ENCODE data around the gene GRP. TPM values are rescaled to one million over a fixed set of nuclear protein-coding genes. Genes with fewer than 3 reads are reported as not detected.

The GRP gene
- total and polyA plus RNA-seq, 2 of the 4 experiments (the other 2 are of a cell fraction) = not detected

DNA sequence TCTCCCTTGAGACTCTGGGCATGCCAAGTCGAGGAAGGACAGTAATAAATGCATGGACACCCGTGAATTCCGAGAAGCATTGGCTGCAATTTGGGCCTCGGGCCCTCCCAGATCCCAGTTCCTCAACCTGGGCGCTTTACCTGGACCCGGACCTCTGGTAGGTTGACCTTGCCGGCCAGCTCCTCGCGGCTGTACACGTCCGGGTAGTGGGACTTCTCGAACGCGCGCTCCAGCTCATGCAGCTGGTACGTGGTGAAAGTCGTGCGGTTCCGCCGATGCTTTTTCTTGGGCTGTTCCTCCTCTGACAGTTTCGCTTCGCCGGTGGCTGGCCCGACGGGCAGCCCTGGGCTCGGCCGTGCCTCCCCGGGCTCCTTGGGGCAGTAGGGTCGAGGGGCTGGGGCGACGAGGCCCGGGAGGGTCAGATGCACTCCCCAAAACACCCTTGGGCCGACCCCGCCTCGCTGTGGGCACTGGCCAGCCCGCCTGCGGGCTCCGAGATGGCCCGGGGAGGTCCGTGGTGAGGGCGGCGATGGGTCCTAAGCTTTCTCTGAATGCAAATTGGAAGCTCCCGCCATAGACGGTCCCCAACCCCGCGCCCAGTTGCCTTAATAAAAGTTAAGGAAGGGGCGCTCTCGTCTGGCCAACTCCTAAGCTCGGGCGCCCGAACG, 52.4 kb downstream of the GRP start:
- Histone ChIP-seq H3K4me2 (ENCODE audit: low read depth, low read length) (no peak overlapping the region; the same call in 1 of the 2 replicates), H3K36me3 (ENCODE audit: control insufficient read depth, insufficient read depth, low read length) (no peaks in the 10 kb centered on the region), H3K56ac (ENCODE audit: extremely low read depth, insufficient read depth, low read length) (no peak overlapping the region), H3K4me3 (ENCODE audit: insufficient read depth, low read depth, low read length) (no peak overlapping the region; the same call in 1 of the 2 replicates), H3K4ac (ENCODE audit: low read depth, low read length) (no peak overlapping the region), H4K91ac (ENCODE audit: insufficient read depth, low read depth, low read length) (no peak overlapping the region), H4K5ac (ENCODE audit: low read depth, low read length) (no peak overlapping the region), H3K27ac (ENCODE audit: insufficient read depth, low read length) (no peak overlapping the region), H2BK15ac (ENCODE audit: low read depth, low read length) (no peak overlapping the region), H2AK9ac (replicated peaks; ENCODE audit: low read depth, low read length, poor library complexity) (no peak overlapping the region), H4K8ac (ENCODE audit: low read depth in 2 of 2, low read length in 2 of 2) (no peak overlapping the region), H2BK120ac (ENCODE audit: low read depth, low read length) (no peak overlapping the region), H2BK20ac (ENCODE audit: low read depth, low read length) (no peak overlapping the region), H3K9me3 (ENCODE audit: control insufficient read depth, insufficient read depth, low read length) (peaks cover 18% of the 10 kb centered on the region), H3K18ac (ENCODE audit: low read depth, low read length) (no peak overlapping the region), H3K4me1 (ENCODE audit: control insufficient read depth, insufficient read depth, low read length) (no peaks in the 10 kb centered on the region), H3K79me1 (ENCODE audit: low read depth in 1 of 2, low read length in 2 of 2) (no peaks in the 10 kb centered on the region), H3K27me3 (ENCODE audit: control insufficient read depth, insufficient read depth, low read length) (peaks cover 97% of the 10 kb centered on the region), H4K20me1 (ENCODE audit: insufficient read depth, low read length) (peaks cover 3% of the 10 kb centered on the region; the same call in 1 of the 2 replicates), H2AFZ (replicated peaks; ENCODE audit: low read length, poor library complexity) (peak overlapping the region; percentile 70), H2BK5ac (ENCODE audit: low read depth, low read length, poor library complexity, severe bottlenecking) (no peak overlapping the region), H3K14ac (replicated peaks; ENCODE audit: low read depth, low read length) (no peak overlapping the region), H3K23ac (ENCODE audit: low read depth, low read length) (no peak overlapping the region), H2AK5ac (ENCODE audit: low read depth, low read length) (no peak overlapping the region), H3K9ac (ENCODE audit: low read depth, low read length) (no peak overlapping the region), H3K9me1 (ENCODE audit: insufficient read depth, low read length) (no peaks in the 10 kb centered on the region)
- in situ Hi-C loops (cut with MboI; ENCODE audit: low sequenced_read_pairs) (no loop called here), dilution Hi-C loops (cut with HindIII; ENCODE audit: low sequenced_read_pairs, unreplicated experiment) (no loop called here), intact Hi-C loops (cut with micrococcal nuclease) (loop anchor here (5.0 kb wide), 1 partner anchor 135 kb away; the partner anchor contains the start of gene SEC11C)
- BruUV-seq (replicated peaks) = no TSS peak
- no peak for ATAC-seq (ENCODE audit: low read depth)
- POLR2A ChIA-PET (ENCODE audit: unreplicated experiment) = no interaction called here
- TF ChIP-seq RFX5 (IDR thresholded peaks at IDR 0.05; ENCODE audit: low read depth, low read length) = no peak
- TF ChIP-seq, protein P1, sequence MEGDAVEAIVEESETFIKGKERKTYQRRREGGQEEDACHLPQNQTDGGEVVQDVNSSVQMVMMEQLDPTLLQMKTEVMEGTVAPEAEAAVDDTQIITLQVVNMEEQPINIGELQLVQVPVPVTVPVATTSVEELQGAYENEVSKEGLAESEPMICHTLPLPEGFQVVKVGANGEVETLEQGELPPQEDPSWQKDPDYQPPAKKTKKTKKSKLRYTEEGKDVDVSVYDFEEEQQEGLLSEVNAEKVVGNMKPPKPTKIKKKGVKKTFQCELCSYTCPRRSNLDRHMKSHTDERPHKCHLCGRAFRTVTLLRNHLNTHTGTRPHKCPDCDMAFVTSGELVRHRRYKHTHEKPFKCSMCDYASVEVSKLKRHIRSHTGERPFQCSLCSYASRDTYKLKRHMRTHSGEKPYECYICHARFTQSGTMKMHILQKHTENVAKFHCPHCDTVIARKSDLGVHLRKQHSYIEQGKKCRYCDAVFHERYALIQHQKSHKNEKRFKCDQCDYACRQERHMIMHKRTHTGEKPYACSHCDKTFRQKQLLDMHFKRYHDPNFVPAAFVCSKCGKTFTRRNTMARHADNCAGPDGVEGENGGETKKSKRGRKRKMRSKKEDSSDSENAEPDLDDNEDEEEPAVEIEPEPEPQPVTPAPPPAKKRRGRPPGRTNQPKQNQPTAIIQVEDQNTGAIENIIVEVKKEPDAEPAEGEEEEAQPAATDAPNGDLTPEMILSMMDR (conservative IDR thresholded peaks at IDR 0.05; ENCODE audit: low read depth, low read length) = no peak
- TF ChIP-seq, protein P2, sequence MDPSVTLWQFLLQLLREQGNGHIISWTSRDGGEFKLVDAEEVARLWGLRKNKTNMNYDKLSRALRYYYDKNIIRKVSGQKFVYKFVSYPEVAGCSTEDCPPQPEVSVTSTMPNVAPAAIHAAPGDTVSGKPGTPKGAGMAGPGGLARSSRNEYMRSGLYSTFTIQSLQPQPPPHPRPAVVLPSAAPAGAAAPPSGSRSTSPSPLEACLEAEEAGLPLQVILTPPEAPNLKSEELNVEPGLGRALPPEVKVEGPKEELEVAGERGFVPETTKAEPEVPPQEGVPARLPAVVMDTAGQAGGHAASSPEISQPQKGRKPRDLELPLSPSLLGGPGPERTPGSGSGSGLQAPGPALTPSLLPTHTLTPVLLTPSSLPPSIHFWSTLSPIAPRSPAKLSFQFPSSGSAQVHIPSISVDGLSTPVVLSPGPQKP (IDR thresholded peaks at IDR 0.05; ENCODE audit: borderline replicate concordance, low read depth, low read length) = no peak
- no peak for TF ChIP-seq BHLHE40 (IDR thresholded peaks at IDR 0.05; ENCODE audit: low read depth, low read length)
- TF ChIP-seq MAFK (IDR thresholded peaks at IDR 0.05; ENCODE audit: low read depth, low read length) = no peak
- TF ChIP-seq SMC3 (IDR thresholded peaks at IDR 0.05; ENCODE audit: low read depth, low read length) = no peak
- no peak for TF ChIP-seq MXI1 (IDR thresholded peaks at IDR 0.05; ENCODE audit: borderline replicate concordance, low read depth, low read length)
- no peak for TF ChIP-seq CHD1 (IDR thresholded peaks at IDR 0.05; ENCODE audit: low read depth, low read length)
- no peak for TF ChIP-seq POLR2A (IDR thresholded peaks at IDR 0.05; ENCODE audit: low read depth, low read length)
- TF ChIP-seq NFE2L2 (IDR thresholded peaks at IDR 0.05; ENCODE audit: low read depth, low read length) = no peak
- 2% methylated on average over 22 of the region's 52 CpGs; no CpG with 5 or more reads in 1 of the 2 experiments for WGBS, 2 experiments (ENCODE audit: extremely low coverage in 2 of 2, insufficient read length in 1 of 2)
- CTCF ChIA-PET = no interaction called here
- DNase-seq = no peak
